Heart right ventricle (tissue), 16 donors: ENCODE results near the gene RPA3. TPM values are rescaled to one million over a fixed set of nuclear protein-coding genes. Genes with fewer than 3 reads are reported as not detected.

Experiments
- ATAC-seq, 8 donors: fragments of 200-7000 bp; cut with Tn5 transposase; one replicate each; pipeline ENCODE4 v1.9.1; 2020; ENCODE audit warnings: mild to moderate bottlenecking in 8 of 8, moderate library complexity in 8 of 8, moderate number of reproducible peaks in 1 of 8
- DNase-seq, 2 donors: peaks; one replicate each; pipeline ENCODE4 v3.0.0-alpha.2; 2020
- H3K27ac ChIP-seq, 10 donors: fragments of 200-600 bp; sonication (generic) in 2 of 10; one replicate each; pipeline versions ENCODE4 v1.5.0 to v1.8.0; 2020 to 2022; ENCODE audit warnings: mild to moderate bottlenecking in 3 of 10
- H3K27me3 ChIP-seq, 7 donors: fragments of 200-600 bp; one replicate each; pipeline ENCODE4 v1.8.0; 2021 to 2022; ENCODE audit warnings: mild to moderate bottlenecking in 2 of 7
- H3K36me3 ChIP-seq, 9 donors: fragments of 200-600 bp; sonication (generic) in 1 of 9; one replicate each; pipeline versions ENCODE4 v1.5.0 to v1.8.0; 2020 to 2022; ENCODE audit warnings: mild to moderate bottlenecking in 2 of 9
- H3K4me1 ChIP-seq, 9 donors: fragments of 200-600 bp; sonication (generic) in 1 of 9; one replicate each; pipeline versions ENCODE4 v1.5.0 to v1.8.0; 2020 to 2022; ENCODE audit warnings: mild to moderate bottlenecking in 4 of 9
- H3K4me3 ChIP-seq, 10 donors: fragments of 200-600 bp; sonication (generic) in 2 of 10; one replicate each; pipeline versions ENCODE4 v1.5.0 to v1.8.0; 2020 to 2022; ENCODE audit warnings: mild to moderate bottlenecking in 7 of 10, moderate library complexity in 2 of 10
- H3K9me3 ChIP-seq, 11 donors: fragments of 200-600 bp in 10 of 11; sonication (generic) in 2 of 11; one replicate each; pipeline versions ENCODE4 v1.5.0 to v1.8.0; 2013 to 2022; ENCODE audit warnings: mild to moderate bottlenecking in 2 of 11, control low read depth in 1 of 11, moderate library complexity in 1 of 11
- CTCF ChIP-seq, 9 donors: fragments of 200-600 bp; sonication (generic) in 2 of 9; IDR thresholded peaks; one replicate each; pipeline versions ENCODE4 v1.5.0 to v1.8.0; 2021 to 2022; ENCODE audit warnings: antibody characterized with exemption in 9 of 9, mild to moderate bottlenecking in 5 of 9, moderate library complexity in 1 of 9
- WGBS, 2 donors: extraction: QIAGEN DNeasy Blood & Tissue Kit; methylation state at CpG; one replicate each; pipeline ENCODE4 v1.1.7; 2013; ENCODE audit warnings: inconsistent platforms in 1 of 2; 5-methylcytosine and 5-hydroxymethylcytosine counted together
- intact Hi-C, 10 donors: fragments of 100-400 bp; cut with DNase I; formaldehyde crosslinking; loops; one replicate each; pipeline versions ENCODE4 v1.11.1 to v1.14.2; 2022
- polyA plus RNA-seq, 2 donors: library from polyadenylated mRNA; stranded (reverse); fragments of 200-250 nt; gene quantifications; one replicate each; pipeline ENCODE4 v1.2.3, GENCODE V29; 2013
- total RNA-seq, 10 donors: library from RNA; stranded (reverse); fragmentation: NEBNext Ultra II Directional in 3 of 10; extraction: Animal tissue kit (Norgen Biotek cat#: 25700) in 3 of 10; gene quantifications; one replicate each; pipeline versions ENCODE4 v1.2.1 to v1.2.4, GENCODE V29; 2021 to 2023
- donor health status: Arrhythmogenic right ventricular cardiomyopathy.
- donor health status: ischemic (EF 13 %, LVEDD 7.1; RV severe dilation, severe dysfunction).
- donor health status: healthy with polysubstance abuse.
- donor health status: DM: no; HTN: yes; CAD: no.
- donor health status: DM: no; HTN: no; CAD: no.
- donor health status: ischemic (EF 25% LVEDD 6.9; RV normal size, moderate dysfunction).
- donor health status: ischemic (EF 25% LVEDD 5.7; RV mildly dilated, moderate dysfunction).
- donor health status: healthy.
- donor health status: DM: yes; HTN: yes; CAD: no.
- donor health status: Ischemic cardiomyopathy.
- donor health status: ischemic (EF 35%, LVEDD 5.7; RV mildly dilated, moderate dysfunction).
- donor health status: nonischemic (EF 11% LVEDD 7.7; RV severe dilation, severe dysfunction).
- donor health status: DM: yes; HTN: yes; CAD: no.
- donor health status: PGD.
- donor health status: ischemic (EF 29% LVEDD 5.4; RV normal size, mild dysfunction).
- donor health status: nonischemic (EF 23%, LVEDD 6.1; RV moderate dilation, normal function).

RPA3 gene
- total and polyA plus RNA-seq, 12 donors = 15.9 to 25.9 (median 22.1) TPM

- intact Hi-C loops = loop anchor here in 9 of 10 donors (1.0 to 10.0 kb wide), 8 partner anchors 75 to 533 kb away; no protein-coding TSS in a partner anchor
- 21 to 27% methylated on average over 9 of the region's 9 CpGs for WGBS, 2 donors
- Histone ChIP-seq H3K4me3 (peak overlapping the region; percentile 8 to 61 (median 50)), H3K9me3 (no peaks in the 10 kb centered on the region), H3K27ac (peak overlapping the region; percentile 21 to 86 (median 72)), H3K36me3 (no peaks in the 10 kb centered on the region), H3K27me3 (no peaks in the 10 kb centered on the region), H3K4me1 (peaks cover 0 to 28% (median 11%) of the 10 kb centered on the region in 9 donors)
- ATAC-seq (peak in 7 of 8 donors; percentile 27 to 88 (median 73)), DNase-seq (no peak)
- no peak for TF ChIP-seq CTCF (IDR thresholded peaks at IDR 0.05)
Measured at GRCh38 chr7:7761974-7762779, 43.8 kb upstream of the RPA3 start.

- no peak for DNase-seq
- Histone ChIP-seq H3K4me3 (peak overlapping the region in 9 of 10 donors; percentile 23 to 61 (median 51)), H3K27ac (peak overlapping the region; percentile 21 to 86 (median 72)), H3K9me3 (no peaks in the 10 kb centered on the region), H3K36me3 (no peaks in the 10 kb centered on the region), H3K4me1 (peaks cover 0 to 28% (median 11%) of the 10 kb centered on the region in 9 donors), H3K27me3 (no peaks in the 10 kb centered on the region)
- TF ChIP-seq CTCF (IDR thresholded peaks at IDR 0.05) = peak; percentile 21 to 74 (median 57)
- peak in 7 of 8 donors; percentile 37 to 74 (median 68) for ATAC-seq
- intact Hi-C loops = loop anchor here in 9 of 10 donors (1.0 to 10.0 kb wide), 8 partner anchors 74 to 533 kb away; no protein-coding TSS in a partner anchor
- WGBS, 2 donors = 39 to 47% methylated on average over 5 of the region's 5 CpGs
Measured at GRCh38 chr7:7761340-7761973, 43.0 kb upstream of the RPA3 start.

- no peaks in the 10 kb centered on the region for H3K36me3 ChIP-seq
- H3K27me3 ChIP-seq = no peaks in the 10 kb centered on the region
- H3K9me3 ChIP-seq = no peaks in the 10 kb centered on the region
- no peak overlapping the region for H3K4me3 ChIP-seq
- WGBS, 2 donors = 89 to 92% methylated on average over 4 of the region's 4 CpGs
- no peak for DNase-seq
- no peak for ATAC-seq
- peaks cover 0 to 18% (median 7%) of the 10 kb centered on the region in 9 donors for H3K4me1 ChIP-seq
- no peak for TF ChIP-seq CTCF (IDR thresholded peaks at IDR 0.05)
- intact Hi-C loops = loop anchor here in 1 of 10 donors (5.0 kb wide), 1 partner anchor 540 kb away; no protein-coding TSS in a partner anchor
- no peak overlapping the region for H3K27ac ChIP-seq
Measured at GRCh38 chr7:7757576-7757975, 39.2 kb upstream of the RPA3 start.

GRCh38 chr7:7756577-7756976 lies 38.2 kb upstream of the RPA3 start:
- DNase-seq = no peak
- Histone ChIP-seq H3K27me3 (no peaks in the 10 kb centered on the region), H3K4me3 (no peak overlapping the region), H3K36me3 (no peaks in the 10 kb centered on the region), H3K27ac (no peak overlapping the region), H3K9me3 (no peaks in the 10 kb centered on the region), H3K4me1 (peaks cover 0 to 13% (median 7%) of the 10 kb centered on the region in 9 donors)
- 86 to 91% methylated on average over 3 of the region's 3 CpGs for WGBS, 2 donors
- intact Hi-C loops = loop anchor here in 1 of 10 donors (5.0 kb wide), 1 partner anchor 541 kb away; no protein-coding TSS in a partner anchor
- no peak for ATAC-seq
- TF ChIP-seq CTCF (IDR thresholded peaks at IDR 0.05) = no peak
